ENCODE measurements around the gene SREK1.

GRCh38 chr5:66144834-66145390, 812 bp downstream of the SREK1 start:
- no peak for TF ChIP-seq CTCF (IDR thresholded peaks at IDR 0.05)
- no peak for TF ChIP-seq POLR2A (IDR thresholded peaks at IDR 0.05)
- no peak for TF ChIP-seq POLR2AphosphoS5 (IDR thresholded peaks at IDR 0.05)
